H9 (cell line): ENCODE results near the gene LGALS14. TPM values are rescaled to one million over a fixed set of nuclear protein-coding genes. Genes with fewer than 3 reads are reported as not detected.

Source experiments
- DNase-seq: peaks from one replicate; pipeline ENCODE4 v3.0.0-alpha.2; 2017
- H2AFZ ChIP-seq: one replicate; pipeline ENCODE4 v1.6.1; 2013; ENCODE audit warnings: mild to moderate bottlenecking, low read length, control low read depth, moderate library complexity
- H2AK5ac ChIP-seq: 2 replicates; pipeline ENCODE4 v1.6.1; 2013; ENCODE audit warnings: low read length, control low read depth, mixed read lengths; ENCODE audit not compliant: insufficient read length
- H2BK120ac ChIP-seq: one replicate; pipeline ENCODE4 v1.6.1; 2013; ENCODE audit warnings: low read depth, mild to moderate bottlenecking, low read length, control low read depth, inconsistent platforms; ENCODE audit not compliant: poor library complexity, severe bottlenecking
- H2BK12ac ChIP-seq: 2 replicates; pipeline ENCODE4 v1.6.1; 2013; ENCODE audit warnings: low read length, control low read depth, mixed read lengths, low read depth; ENCODE audit not compliant: insufficient read length
- H2BK15ac ChIP-seq: 2 replicates; pipeline ENCODE4 v1.6.1; 2013; ENCODE audit warnings: low read depth, low read length, control low read depth
- H2BK20ac ChIP-seq: one replicate; pipeline ENCODE4 v1.6.1; 2013; ENCODE audit warnings: low read depth, mild to moderate bottlenecking, low read length, control low read depth, inconsistent platforms; ENCODE audit not compliant: poor library complexity, severe bottlenecking
- H2BK5ac ChIP-seq: 2 replicates; pipeline ENCODE4 v1.6.1; 2013; ENCODE audit warnings: low read length, control low read depth, mixed read lengths; ENCODE audit not compliant: insufficient read length
- H3K14ac ChIP-seq: 2 replicates; pipeline ENCODE4 v1.6.1; 2013; ENCODE audit warnings: low read length, control low read depth; ENCODE audit not compliant: insufficient read depth
- H3K18ac ChIP-seq: 2 replicates; pipeline ENCODE4 v1.6.1; 2013; ENCODE audit warnings: low read depth, mild to moderate bottlenecking, mixed read lengths, low read length, control low read depth; ENCODE audit not compliant: insufficient read length
- H3K23ac ChIP-seq: 2 replicates; pipeline ENCODE4 v1.6.1; 2013; ENCODE audit warnings: low read length, control low read depth, mixed read lengths, low read depth; ENCODE audit not compliant: insufficient read length
- H3K23me2 ChIP-seq: 2 replicates; pipeline ENCODE4 v1.6.1; 2013; ENCODE audit warnings: low read depth, mild to moderate bottlenecking, mixed read lengths, low read length, control low read depth; ENCODE audit not compliant: insufficient read length, poor library complexity, severe bottlenecking
- H3K27ac ChIP-seq: 2 replicates; pipeline ENCODE4 v1.5.1; 2013; ENCODE audit warnings: low read length, control low read depth, mixed read lengths, low read depth; ENCODE audit not compliant: insufficient read length
- H3K27me3 ChIP-seq: 2 replicates; pipeline ENCODE4 v1.6.1; 2013; ENCODE audit warnings: low read length, control low read depth, inconsistent platforms; ENCODE audit not compliant: insufficient read depth
- H3K4ac ChIP-seq: 2 replicates; pipeline ENCODE4 v1.6.1; 2013; ENCODE audit warnings: low read depth, mild to moderate bottlenecking, control low read depth, inconsistent platforms, low read length, moderate library complexity
- H3K4me1 ChIP-seq: 2 replicates; pipeline ENCODE4 v1.6.1; 2013; ENCODE audit warnings: low read length, control low read depth, inconsistent platforms; ENCODE audit not compliant: insufficient read depth
- H3K4me2 ChIP-seq: 2 replicates; pipeline ENCODE4 v1.6.1; 2013; ENCODE audit warnings: low read length, control low read depth, mixed read lengths; ENCODE audit not compliant: insufficient read length, insufficient read depth
- H3K56ac ChIP-seq: 2 replicates; pipeline ENCODE4 v1.6.1; 2013; ENCODE audit warnings: low read depth, mild to moderate bottlenecking, mixed read lengths, low read length, control low read depth; ENCODE audit not compliant: insufficient read length
- H3K79me1 ChIP-seq: 2 replicates; pipeline ENCODE4 v1.6.1; 2013; ENCODE audit warnings: low read depth, mild to moderate bottlenecking, moderate library complexity, low read length, control low read depth, inconsistent platforms; ENCODE audit not compliant: insufficient read depth, poor library complexity, severe bottlenecking
- H3K79me2 ChIP-seq: 2 replicates; pipeline ENCODE4 v1.6.1; 2013; ENCODE audit warnings: low read length, control low read depth, inconsistent platforms; ENCODE audit not compliant: insufficient read depth
- H3K9ac ChIP-seq: 2 replicates; pipeline ENCODE4 v1.6.1; 2013; ENCODE audit warnings: low read length, control low read depth, mixed read lengths; ENCODE audit not compliant: insufficient read length; ENCODE audit errors: extremely low read depth
- H3K9me3 ChIP-seq: one replicate; pipeline ENCODE4 v1.6.1; 2013; ENCODE audit warnings: low read depth, low read length, inconsistent platforms; ENCODE audit not compliant: control insufficient read depth
- H3T11ph ChIP-seq: one replicate; pipeline ENCODE4 v1.6.1; 2013; ENCODE audit warnings: mild to moderate bottlenecking, low read length, control low read depth, inconsistent platforms
- H4K20me1 ChIP-seq: one replicate; pipeline ENCODE4 v1.6.1; 2013; ENCODE audit not compliant: control insufficient read depth, insufficient read length, insufficient read depth
- H4K5ac ChIP-seq: 2 replicates; pipeline ENCODE4 v1.6.1; 2013; ENCODE audit warnings: low read depth, mild to moderate bottlenecking, mixed read lengths, low read length, control low read depth; ENCODE audit not compliant: insufficient read length
- H4K8ac ChIP-seq: replicated peaks from 2 replicates; pipeline ENCODE4 v1.6.1; 2013; ENCODE audit warnings: low read length, control low read depth, mixed read lengths, low read depth; ENCODE audit not compliant: insufficient read length
- H4K91ac ChIP-seq: 2 replicates; pipeline ENCODE4 v1.6.1; 2013; ENCODE audit warnings: low read depth, mild to moderate bottlenecking, moderate library complexity, mixed read lengths, low read length, control low read depth; ENCODE audit not compliant: insufficient read length
- H3K27ac Mint-ChIP-seq, 3 experiments: 2 replicates in 2 of 3; 3 replicates in 1 of 3; pipeline ENCODE4 v1.8.0; 2020 to 2021; ENCODE audit warnings: mixed read lengths in 3 of 3, mild to moderate bottlenecking in 1 of 3, moderate library complexity in 1 of 3
- H3K27me3 Mint-ChIP-seq: 2 replicates; pipeline ENCODE4 v1.8.0; 2021; ENCODE audit warnings: low read depth, mild to moderate bottlenecking, moderate library complexity, mixed read lengths
- H3K36me3 Mint-ChIP-seq, 3 experiments: 2 replicates in 2 of 3; 3 replicates in 1 of 3; pipeline ENCODE4 v1.8.0; 2020 to 2021; ENCODE audit warnings: low read depth in 3 of 3, mixed read lengths in 3 of 3; ENCODE audit not compliant: insufficient read depth in 1 of 3
- H3K4me1 Mint-ChIP-seq, 2 experiments: 2 replicates each; pipeline ENCODE4 v1.8.0; 2020; ENCODE audit warnings: mixed read lengths in 2 of 2
- H3K4me3 Mint-ChIP-seq, 2 experiments: 2 replicates in 1 of 2; 3 replicates in 1 of 2; pipeline ENCODE4 v1.8.0; 2020 to 2021; ENCODE audit warnings: mild to moderate bottlenecking in 2 of 2, mixed read lengths in 2 of 2, moderate library complexity in 1 of 2
- H3K9me3 Mint-ChIP-seq, 2 experiments: 2 replicates in 1 of 2; 3 replicates in 1 of 2; pipeline ENCODE4 v1.8.0; 2020; ENCODE audit warnings: mild to moderate bottlenecking in 2 of 2, mixed read lengths in 2 of 2, moderate library complexity in 1 of 2
- CTCF ChIP-seq: fragments of 200-600 bp; sonication (generic); conservative IDR thresholded peaks from 3 replicates; pipeline ENCODE4 v1.8.0; 2021; ENCODE audit warnings: antibody characterized with exemption, mild to moderate bottlenecking
- WGBS: extraction: QIAGEN DNeasy Blood & Tissue Kit; methylation state at CpG from one replicate; pipeline ENCODE4 v1.1.7; 2013; ENCODE audit warnings: missing lambda C conversion rate, low lambda C conversion rate, mixed read lengths; ENCODE audit not compliant: insufficient read length; ENCODE audit errors: extremely low coverage; 5-methylcytosine and 5-hydroxymethylcytosine counted together
- total RNA-seq: library from RNA; stranded (reverse); gene quantifications from 2 replicates; pipeline ENCODE4 v1.2.1, GENCODE V29; 2021

The LGALS14 gene
- total RNA-seq, 1 experiment from 2014 or later, result not detected

- no peak for TF ChIP-seq CTCF
- Histone ChIP-seq H2BK12ac (no peak overlapping the region), H3K14ac (no peak overlapping the region), H3K4me1 (peaks cover 9% of the 10 kb centered on the region; the same call in 1 of the 2 replicates), H4K91ac (no peak overlapping the region), H3K23me2 (no peaks in the 10 kb centered on the region), H3K4me2 (no peak overlapping the region), H3K9ac (no peak overlapping the region), H3K4ac (no peak overlapping the region), H3K79me2 (no peaks in the 10 kb centered on the region), H3K18ac (no peak overlapping the region), H4K5ac (no peak overlapping the region), H3K27ac (no peak overlapping the region), H4K20me1 (no peaks in the 10 kb centered on the region), H2BK20ac (no peak overlapping the region), H4K8ac (no peak overlapping the region), H3K23ac (no peak overlapping the region), H2BK15ac (no peak overlapping the region), H3T11ph (no peak overlapping the region), H2AFZ (no peak overlapping the region), H3K79me1 (no peaks in the 10 kb centered on the region), H3K27me3 (no peaks in the 10 kb centered on the region), H3K9me3 (no peaks in the 10 kb centered on the region), H2BK5ac (no peak overlapping the region), H3K56ac (no peak overlapping the region), H2BK120ac (no peak overlapping the region), H2AK5ac (no peak overlapping the region)
- no CpG with 5 or more reads among the region's 2 CpGs for WGBS
- H3K4me3 Mint-ChIP-seq, result no peak overlapping the region
- H3K27me3 Mint-ChIP-seq, result no peaks in the 10 kb centered on the region
- H3K9me3 Mint-ChIP-seq, result no peaks in the 10 kb centered on the region
- H3K4me1 Mint-ChIP-seq, result peaks cover 4 to 13% of the 10 kb centered on the region in 2 experiments
- no peak for DNase-seq
- no peak overlapping the region for H3K27ac Mint-ChIP-seq
- no peaks in the 10 kb centered on the region for H3K36me3 Mint-ChIP-seq
Observed at GRCh38 chr19:39696387-39696786, 7.9 kb upstream of the LGALS14 start.
